Measurements from ENCODE around the gene CFAP210.

DNA sequence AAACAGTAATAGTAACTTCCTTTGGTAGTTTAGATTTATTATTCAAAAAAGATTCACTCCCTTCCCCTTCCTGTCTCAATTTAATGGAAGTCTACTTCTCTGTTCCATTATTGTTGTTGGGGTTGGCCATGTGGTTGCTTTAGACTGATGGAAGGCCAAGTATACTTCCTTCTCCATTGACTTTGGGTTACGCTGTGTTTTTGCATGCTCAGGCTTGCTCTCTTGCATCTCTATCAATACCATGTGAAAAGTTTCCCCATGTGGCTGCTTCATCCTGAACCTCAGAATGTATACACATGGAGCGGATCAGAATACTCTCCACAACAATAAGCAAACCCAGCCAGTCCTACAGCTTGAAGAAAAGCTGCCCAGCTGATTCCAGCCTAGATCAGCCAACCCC is 20.3 kb downstream of the CFAP210 start:
- TF ChIP-seq, protein P1, sequence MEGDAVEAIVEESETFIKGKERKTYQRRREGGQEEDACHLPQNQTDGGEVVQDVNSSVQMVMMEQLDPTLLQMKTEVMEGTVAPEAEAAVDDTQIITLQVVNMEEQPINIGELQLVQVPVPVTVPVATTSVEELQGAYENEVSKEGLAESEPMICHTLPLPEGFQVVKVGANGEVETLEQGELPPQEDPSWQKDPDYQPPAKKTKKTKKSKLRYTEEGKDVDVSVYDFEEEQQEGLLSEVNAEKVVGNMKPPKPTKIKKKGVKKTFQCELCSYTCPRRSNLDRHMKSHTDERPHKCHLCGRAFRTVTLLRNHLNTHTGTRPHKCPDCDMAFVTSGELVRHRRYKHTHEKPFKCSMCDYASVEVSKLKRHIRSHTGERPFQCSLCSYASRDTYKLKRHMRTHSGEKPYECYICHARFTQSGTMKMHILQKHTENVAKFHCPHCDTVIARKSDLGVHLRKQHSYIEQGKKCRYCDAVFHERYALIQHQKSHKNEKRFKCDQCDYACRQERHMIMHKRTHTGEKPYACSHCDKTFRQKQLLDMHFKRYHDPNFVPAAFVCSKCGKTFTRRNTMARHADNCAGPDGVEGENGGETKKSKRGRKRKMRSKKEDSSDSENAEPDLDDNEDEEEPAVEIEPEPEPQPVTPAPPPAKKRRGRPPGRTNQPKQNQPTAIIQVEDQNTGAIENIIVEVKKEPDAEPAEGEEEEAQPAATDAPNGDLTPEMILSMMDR (IDR thresholded peaks at IDR 0.05) = no peak
- no peak for TF ChIP-seq POLR2A (IDR thresholded peaks at IDR 0.05)

Measured in heart left ventricle (tissue), 13 donors.